GM12875 (cell line): ENCODE data around the gene RBBP5.
"Not testable (repeated sequence)": the region's sequence is repeated elsewhere in the genome, so short reads cannot be mapped to it uniquely, and the experiment has no call there.

Experiments
- H3K4me3 ChIP-seq: one replicate; pipeline ENCODE4 v1.5.1; 2011; ENCODE audit warnings: low read depth, low read length, control low read depth
- CTCF ChIP-seq: IDR thresholded peaks from 2 replicates; pipeline ENCODE4 v1.5.1; 2011; ENCODE audit warnings: low read depth, mild to moderate bottlenecking, control low read depth, inconsistent platforms, low read length, moderate library complexity, borderline replicate concordance; ENCODE audit not compliant: insufficient read depth

The RBBP5 gene

GRCh38 chr1:205161076-205161475 lies 39.3 kb upstream of the RBBP5 start:
- no peak for TF ChIP-seq CTCF
- no peak overlapping the region for H3K4me3 ChIP-seq

GRCh38 chr1:205158048-205158616 lies 36.4 kb upstream of the RBBP5 start:
- no peak overlapping the region for H3K4me3 ChIP-seq
- TF ChIP-seq CTCF: no peak

- H3K4me3 ChIP-seq: not testable (repeated sequence)
Observed at GRCh38 chr1:205155665-205156377, 34.0 kb upstream of the RBBP5 start.

GRCh38 chr1:205152505-205152904 lies 30.7 kb upstream of the RBBP5 start:
- TF ChIP-seq CTCF: no peak
- no peak overlapping the region for H3K4me3 ChIP-seq

- no peak overlapping the region for H3K4me3 ChIP-seq
- TF ChIP-seq CTCF: no peak
Observed at GRCh38 chr1:205150651-205151428, 29.1 kb upstream of the RBBP5 start.

- no peak overlapping the region for H3K4me3 ChIP-seq
- TF ChIP-seq CTCF: no peak
Observed at GRCh38 chr1:205147191-205147835, 25.5 kb upstream of the RBBP5 start.

- H3K4me3 ChIP-seq: no peak overlapping the region
- no peak for TF ChIP-seq CTCF
Observed at GRCh38 chr1:205144751-205145150, 23.0 kb upstream of the RBBP5 start.
